Right lobe of liver (tissue), 6 donors: ENCODE measurements around the gene TSHR. TPM values are rescaled to one million over a fixed set of nuclear protein-coding genes. Genes with fewer than 3 reads are reported as not detected.

ENCODE experiments used
- ATAC-seq, 4 donors: fragments of 200-7000 bp; cut with Tn5 transposase; one replicate each; pipeline ENCODE4 v1.9.1; 2020; ENCODE audit warnings: mild to moderate bottlenecking in 4 of 4, moderate library complexity in 4 of 4
- DNase-seq, 3 donors: peaks; one replicate each; pipeline ENCODE4 v3.0.0-alpha.2; 2020
- H3K27ac ChIP-seq, 3 donors: fragments of 200-600 bp; one replicate each; pipeline ENCODE4 v1.8.0; 2022
- H3K27me3 ChIP-seq, 2 donors: fragments of 200-600 bp; one replicate each; pipeline ENCODE4 v1.8.0; 2022
- H3K36me3 ChIP-seq, 4 donors: fragments of 200-600 bp; sonication (generic) in 1 of 4; one replicate each; pipeline versions ENCODE4 v1.5.1 to v1.8.0; 2017 to 2022; ENCODE audit warnings: control low read depth in 1 of 4
- H3K4me1 ChIP-seq, 4 donors: fragments of 200-600 bp; sonication (generic) in 1 of 4; one replicate each; pipeline versions ENCODE4 v1.5.1 to v1.8.0; 2017 to 2022; ENCODE audit warnings: control low read depth in 1 of 4
- H3K4me3 ChIP-seq, 3 donors: fragments of 200-600 bp; one replicate each; pipeline ENCODE4 v1.8.0; 2022
- H3K9me3 ChIP-seq, 4 donors: fragments of 200-600 bp; sonication (generic) in 1 of 4; one replicate each; pipeline versions ENCODE4 v1.5.1 to v1.8.0; 2017 to 2022; ENCODE audit warnings: control low read depth in 1 of 4
- CTCF ChIP-seq, 4 donors: fragments of 200-600 bp in 3 of 4; fragments of 450-650 bp in 1 of 4; IDR thresholded peaks; one replicate each; pipeline versions ENCODE4 v1.5.1 to v1.8.0; 2016 to 2022; ENCODE audit warnings: antibody characterized with exemption in 4 of 4, mild to moderate bottlenecking in 2 of 4
- POLR2A ChIP-seq: fragments of 450-650 bp; IDR thresholded peaks from one replicate; pipeline ENCODE4 v1.6.1; 2017; ENCODE audit warnings: antibody characterized with exemption, mild to moderate bottlenecking
- WGBS: methylation state at CpG from one replicate; pipeline ENCODE4 v1.1.6; 2018; ENCODE audit warnings: low coverage, low lambda C conversion rate; ENCODE audit not compliant: insufficient coverage; ENCODE audit errors: missing lambda C conversion rate; 5-methylcytosine and 5-hydroxymethylcytosine counted together
- intact Hi-C, 2 donors: fragments of 100-400 bp; cut with DNase I; formaldehyde crosslinking; loops; one replicate each; pipeline versions ENCODE4 v1.11.2 to v1.14.1; 2022
- total RNA-seq, 6 experiments: library from RNA; depleted of rRNA in 2 of 6; stranded (reverse); fragments of >200 nt in 2 of 6; fragmentation: NEBNext Ultra II Directional in 3 of 6; extraction: Animal tissue kit (Norgen Biotek cat#: 25700) in 3 of 6; gene quantifications; one replicate each; pipeline versions ENCODE4 v1.1.0 to v1.2.4, GENCODE V29; 2016 to 2023
- donor health status: DM: no; HTN: yes; CAD: no.
- donor health status: DM: no; HTN: no; CAD: no.
- donor health status: DM: no; HTN: no; CAD: no.
- donor health status: DM: no; HTN: yes; CAD: no.
- donor health status: DM: no; HTN: yes; CAD: no.

Gene TSHR
- total RNA-seq, 6 experiments from 2014 or later = 0.37 TPM; not detected in 5

- DNase-seq (no peak), ATAC-seq (no peak)
- Histone ChIP-seq H3K4me1 (peaks cover 0 to 17% (median 0%) of the 10 kb centered on the region in 4 donors), H3K4me3 (no peak overlapping the region), H3K9me3 (no peaks in the 10 kb centered on the region), H3K27ac (no peak overlapping the region), H3K27me3 (no peaks in the 10 kb centered on the region), H3K36me3 (no peaks in the 10 kb centered on the region)
- TF ChIP-seq POLR2A = no peak
- no peak for TF ChIP-seq CTCF (IDR thresholded peaks at IDR 0.05)
- intact Hi-C loops = no loop called here
- 73% methylated on average over 2 of the region's 3 CpGs for WGBS
Measured at GRCh38 chr14:80958939-80959338, 3.5 kb downstream of the TSHR start.

DNA sequence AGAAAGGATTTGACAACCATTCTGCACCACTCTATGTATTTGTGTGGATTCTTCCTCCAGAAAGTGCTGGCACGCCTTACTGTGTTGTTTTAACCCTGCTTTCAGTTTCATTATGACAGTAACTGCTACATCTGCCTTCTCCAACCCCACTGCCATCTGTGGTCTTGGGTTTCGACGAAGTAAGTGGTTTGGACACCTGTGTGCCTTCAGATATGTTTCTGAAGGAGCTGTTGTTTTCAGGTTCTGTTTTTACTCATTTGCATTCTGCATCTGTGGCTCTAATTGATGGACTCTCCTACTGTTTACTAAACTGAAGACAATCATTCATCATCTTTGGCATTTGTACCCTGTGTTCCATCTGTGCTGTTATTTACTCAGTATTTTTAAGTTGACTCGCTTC is 4.1 kb downstream of the TSHR start:
- no peak for TF ChIP-seq CTCF (IDR thresholded peaks at IDR 0.05)
- no peak for TF ChIP-seq POLR2A
- Histone ChIP-seq H3K36me3 (no peaks in the 10 kb centered on the region), H3K9me3 (no peaks in the 10 kb centered on the region), H3K27ac (no peak overlapping the region), H3K4me1 (peaks cover 0 to 17% (median 0%) of the 10 kb centered on the region in 4 donors), H3K27me3 (no peaks in the 10 kb centered on the region), H3K4me3 (peak overlapping the region in 2 of 3 donors; percentile 6 to 30)
- no peak for DNase-seq
- WGBS = 32% methylated on average over 3 of the region's 4 CpGs
- intact Hi-C loops = no loop called here
- peak; percentile 56 to 71 (median 63) for ATAC-seq

DNA sequence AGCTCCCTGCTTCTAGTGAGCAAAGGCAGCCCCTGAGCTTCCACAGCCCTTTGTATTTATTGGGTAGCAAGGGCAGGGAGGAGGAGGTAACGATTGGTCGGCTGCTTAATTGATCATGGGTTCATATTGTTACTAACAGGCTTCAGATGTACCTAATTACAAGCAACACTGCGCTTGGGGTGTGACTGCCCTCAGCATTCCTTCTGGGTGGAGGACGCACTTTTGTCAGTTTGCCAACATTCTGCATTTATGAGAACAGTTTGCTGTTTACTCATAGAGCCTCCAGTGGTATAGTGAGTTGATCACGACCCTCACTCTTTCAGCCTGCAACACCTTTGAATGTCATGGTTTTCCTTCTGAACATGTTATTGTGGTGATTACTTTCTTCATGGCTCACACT is 9.6 kb downstream of the TSHR start:
- TF ChIP-seq POLR2A (no peak), CTCF (IDR thresholded peaks at IDR 0.05) (no peak)
- Histone ChIP-seq H3K4me3 (no peak overlapping the region), H3K27ac (no peak overlapping the region), H3K27me3 (no peaks in the 10 kb centered on the region), H3K36me3 (no peaks in the 10 kb centered on the region), H3K4me1 (no peaks in the 10 kb centered on the region), H3K9me3 (no peaks in the 10 kb centered on the region)
- WGBS = 59% methylated on average over 3 of the region's 5 CpGs
- intact Hi-C loops = no loop called here
- no peak for DNase-seq
- ATAC-seq = no peak

DNA sequence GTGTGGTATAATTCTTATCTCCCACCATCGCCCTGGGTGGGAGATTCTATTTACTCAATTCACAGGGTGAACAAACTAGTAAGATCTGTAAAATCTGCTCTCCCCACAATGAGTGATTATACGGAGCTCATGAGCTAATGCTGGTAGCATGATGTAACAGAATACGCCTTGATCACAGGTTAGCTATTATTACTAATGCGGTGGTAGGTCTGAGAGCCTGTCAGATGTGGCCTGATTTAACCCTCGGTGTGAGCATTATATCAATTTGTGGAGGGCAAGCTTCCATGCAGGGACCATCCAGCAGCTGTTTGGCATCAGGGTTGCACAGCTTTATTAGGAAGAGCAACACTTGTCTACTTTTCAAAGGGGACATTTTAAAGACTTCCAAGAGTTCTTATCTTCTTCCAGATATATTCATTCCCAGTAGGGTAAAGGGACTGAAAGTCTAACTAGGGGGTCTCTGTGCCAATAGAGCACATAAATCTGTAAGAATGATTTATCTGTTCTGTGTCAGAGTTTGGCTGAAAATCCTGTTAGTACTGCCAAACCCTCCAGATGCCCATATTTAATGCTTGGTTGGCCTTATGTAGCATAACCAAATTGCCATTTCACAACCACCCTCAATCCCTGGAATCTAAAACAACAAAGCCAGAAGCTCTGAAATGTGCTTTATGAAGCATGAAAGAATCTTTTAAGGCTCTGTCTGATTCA is 18.7 kb downstream of the TSHR start:
- Histone ChIP-seq H3K9me3 (no peaks in the 10 kb centered on the region), H3K4me3 (no peak overlapping the region), H3K36me3 (no peaks in the 10 kb centered on the region), H3K27me3 (no peaks in the 10 kb centered on the region), H3K4me1 (no peaks in the 10 kb centered on the region), H3K27ac (no peak overlapping the region)
- 50% methylated on average over 4 of the region's 5 CpGs for WGBS
- intact Hi-C loops = no loop called here
- no peak for TF ChIP-seq CTCF (IDR thresholded peaks at IDR 0.05)
- ATAC-seq (no peak), DNase-seq (no peak)
